H1 (cell line): ENCODE data around the gene UBE2O. TPM values are rescaled to one million over a fixed set of nuclear protein-coding genes. Genes with fewer than 3 reads are reported as not detected.

Source experiments
- CTCF ChIA-PET: fragments of 300-600 bp; sonication (Branson Sonifier 250); formaldehyde crosslinking; loops from one replicate; lab custom pipeline; 2021; ENCODE audit not compliant: partially characterized antibody; lab: Charles Lee
- POLR2A ChIA-PET: fragments of 300-600 bp; sonication (Branson Sonifier 250); formaldehyde crosslinking; loops from one replicate; lab custom pipeline; 2021; ENCODE audit warnings: inconsistent platforms; ENCODE audit not compliant: partially characterized antibody; lab: Charles Lee
- DNase-seq, 2 experiments: peaks; one replicate each; pipeline versions ENCODE4 v3.0.0 to v3.0.0-alpha.2; 2010 to 2022; ENCODE audit warnings: low spot score in 2 of 2, low read depth in 1 of 2, mixed read lengths in 1 of 2
- FAIRE-seq: peaks from 2 replicates; lab custom pipeline; 2011; peaks lifted over from hg19 to GRCh38; lab: Jason Lieb, UNC
- H2AFZ ChIP-seq: 2 replicates; pipeline ENCODE4 v1.8.1; 2012; ENCODE audit warnings: low read length, inconsistent platforms
- H2AK5ac ChIP-seq: 2 replicates; pipeline ENCODE4 v1.6.1; 2013; ENCODE audit warnings: low read depth, low read length
- H2BK120ac ChIP-seq: replicated peaks from 2 replicates; pipeline ENCODE3; 2013; ENCODE audit warnings: low read depth, low read length, inconsistent platforms
- H2BK12ac ChIP-seq: 2 replicates; pipeline ENCODE4 v1.6.1; 2013; ENCODE audit warnings: low read depth, low read length
- H2BK15ac ChIP-seq: 2 replicates; pipeline ENCODE4 v1.6.1; 2013; ENCODE audit warnings: low read length
- H2BK20ac ChIP-seq: 2 replicates; pipeline ENCODE4 v1.6.1; 2013; ENCODE audit warnings: low read length
- H2BK5ac ChIP-seq: 2 replicates; pipeline ENCODE4 v1.6.1; 2013; ENCODE audit warnings: low read depth, low read length
- H3K14ac ChIP-seq: 2 replicates; pipeline ENCODE4 v1.6.1; 2013; ENCODE audit warnings: inconsistent platforms; ENCODE audit not compliant: insufficient read length
- H3K18ac ChIP-seq: 2 replicates; pipeline ENCODE4 v1.6.1; 2013; ENCODE audit warnings: low read length; ENCODE audit errors: extremely low read depth
- H3K23ac ChIP-seq: 2 replicates; pipeline ENCODE4 v1.6.1; 2013; ENCODE audit warnings: inconsistent platforms; ENCODE audit not compliant: insufficient read length
- H3K23me2 ChIP-seq: 2 replicates; pipeline ENCODE4 v1.6.1; 2013; ENCODE audit warnings: low read depth, low read length
- H3K27ac ChIP-seq: 2 replicates; pipeline ENCODE4 v1.6.1; 2011; ENCODE audit warnings: low read depth, low read length, inconsistent platforms
- H3K27me3 ChIP-seq, 4 experiments: replicated peaks in 1 of 4; 1 replicate in 1 of 4; 2 replicates in 3 of 4; pipeline versions ENCODE4 v1.6.1 to v1.8.1; 2011 to 2013; ENCODE audit warnings: low read length in 3 of 4, mild to moderate bottlenecking in 3 of 4, inconsistent platforms in 2 of 4, mixed read lengths in 2 of 4, moderate library complexity in 1 of 4; ENCODE audit not compliant: control insufficient read depth in 3 of 4, insufficient read depth in 3 of 4; ENCODE audit errors: extremely low read depth in 1 of 4
- H3K36me3 ChIP-seq, 4 experiments: 2 replicates each; pipeline versions ENCODE4 v1.6.1 to v1.8.1; 2011 to 2013; ENCODE audit warnings: mild to moderate bottlenecking in 4 of 4, low read length in 3 of 4, moderate library complexity in 2 of 4, control low read depth in 1 of 4, inconsistent platforms in 1 of 4; ENCODE audit not compliant: insufficient read depth in 4 of 4, control insufficient read depth in 2 of 4
- H3K4ac ChIP-seq: replicated peaks from 2 replicates; pipeline ENCODE3; 2013; ENCODE audit warnings: low read length, low read depth, mixed read lengths, inconsistent platforms; ENCODE audit not compliant: insufficient read length
- H3K4me1 ChIP-seq, 4 experiments: replicated peaks in 1 of 4; 1 replicate in 1 of 4; 2 replicates in 3 of 4; pipeline versions ENCODE4 v1.6.1 to v1.8.1; 2011 to 2013; ENCODE audit warnings: low read length in 3 of 4, inconsistent platforms in 2 of 4, mixed read lengths in 1 of 4; ENCODE audit not compliant: insufficient read depth in 4 of 4, control insufficient read depth in 3 of 4
- H3K4me2 ChIP-seq, 2 experiments: 2 replicates each; pipeline versions ENCODE4 v1.6.1 to v1.8.1; 2011 to 2013; ENCODE audit warnings: low read depth in 2 of 2, low read length in 2 of 2, control low read depth in 1 of 2, inconsistent platforms in 1 of 2, mild to moderate bottlenecking in 1 of 2; ENCODE audit not compliant: insufficient read depth in 1 of 2
- H3K4me3 ChIP-seq, 4 experiments: fragments of 200-600, 300-600 bp in 1 of 4; sonication (generic), shearing (Covaris generic), sonication (Bioruptor Twin) in 1 of 4; 2 replicates each; pipeline versions ENCODE4 v1.5.1 to v1.8.1; 2011 to 2016; ENCODE audit warnings: low read length in 4 of 4, low read depth in 3 of 4, control low read depth in 2 of 4, inconsistent platforms in 2 of 4, mild to moderate bottlenecking in 2 of 4, mixed read lengths in 1 of 4, moderate library complexity in 1 of 4; ENCODE audit not compliant: insufficient read depth in 2 of 4; ENCODE audit errors: extremely low read depth in 1 of 4
- H3K56ac ChIP-seq: replicated peaks from 2 replicates; pipeline ENCODE3; 2013; ENCODE audit warnings: low read depth, mild to moderate bottlenecking, mixed read lengths, low read length, inconsistent platforms; ENCODE audit not compliant: insufficient read length
- H3K79me1 ChIP-seq: 2 replicates; pipeline ENCODE4 v1.6.1; 2013; ENCODE audit warnings: low read depth, low read length, control low read depth
- H3K79me2 ChIP-seq, 2 experiments: 2 replicates each; pipeline versions ENCODE4 v1.6.1 to v1.8.1; 2012 to 2013; ENCODE audit warnings: low read length in 2 of 2, mild to moderate bottlenecking in 2 of 2, inconsistent platforms in 1 of 2; ENCODE audit not compliant: insufficient read depth in 2 of 2, control insufficient read depth in 1 of 2
- H3K9ac ChIP-seq, 4 experiments: replicated peaks in 1 of 4; 1 replicate in 1 of 4; 2 replicates in 3 of 4; pipeline versions ENCODE4 v1.6.1 to v1.8.1; 2011 to 2013; ENCODE audit warnings: low read depth in 3 of 4, low read length in 3 of 4, control low read depth in 2 of 4, mild to moderate bottlenecking in 2 of 4, moderate library complexity in 2 of 4, inconsistent platforms in 1 of 4; ENCODE audit errors: extremely low read depth in 1 of 4
- H3K9me3 ChIP-seq, 2 experiments: 2 replicates each; pipeline versions ENCODE4 v1.6.1 to v1.8.1; 2012 to 2013; ENCODE audit warnings: mild to moderate bottlenecking in 2 of 2, moderate library complexity in 2 of 2, control low read depth in 1 of 2, inconsistent platforms in 1 of 2, low read depth in 1 of 2, low read length in 1 of 2, mixed read lengths in 1 of 2; ENCODE audit not compliant: insufficient read depth in 2 of 2
- H4K20me1 ChIP-seq, 2 experiments: replicated peaks in 1 of 2; 2 replicates each; pipeline versions ENCODE3 to v1.8.1; 2011 to 2013; ENCODE audit warnings: inconsistent platforms in 2 of 2, low read length in 2 of 2, mild to moderate bottlenecking in 1 of 2; ENCODE audit not compliant: insufficient read depth in 2 of 2, control insufficient read depth in 1 of 2
- H4K5ac ChIP-seq: 2 replicates; pipeline ENCODE4 v1.6.1; 2013; ENCODE audit warnings: low read length, low read depth, mixed read lengths, inconsistent platforms; ENCODE audit not compliant: insufficient read length
- H4K8ac ChIP-seq: 2 replicates; pipeline ENCODE4 v1.8.0; 2013; ENCODE audit warnings: mild to moderate bottlenecking, moderate library complexity, low read length, inconsistent platforms; ENCODE audit not compliant: insufficient read depth; ENCODE audit errors: extremely low read depth
- H4K91ac ChIP-seq: replicated peaks from 2 replicates; pipeline ENCODE3; 2013; ENCODE audit warnings: low read length, mixed read lengths, inconsistent platforms; ENCODE audit not compliant: insufficient read length
- CREB1 ChIP-seq: IDR thresholded peaks from 2 replicates; pipeline ENCODE4 v1.6.1; 2012; ENCODE audit warnings: inconsistent platforms
- CTBP2 ChIP-seq: IDR thresholded peaks from 2 replicates; pipeline ENCODE4 v1.7.0; 2011; ENCODE audit warnings: borderline replicate concordance, mild to moderate bottlenecking, moderate library complexity, mixed read lengths, low read length; ENCODE audit not compliant: insufficient read depth, insufficient read length
- EGR1 ChIP-seq: IDR thresholded peaks from 2 replicates; pipeline ENCODE4 v1.6.1; 2011; ENCODE audit warnings: low read depth, low read length, borderline replicate concordance
- KDM4A ChIP-seq: IDR thresholded peaks from one replicate; pipeline ENCODE4 v1.7.1; 2012; ENCODE audit warnings: low read depth, mild to moderate bottlenecking, moderate library complexity, low read length, inconsistent platforms; ENCODE audit not compliant: severe bottlenecking
- RFX5 ChIP-seq: IDR thresholded peaks from 2 replicates; pipeline ENCODE4 v1.6.1; 2011; ENCODE audit warnings: low read depth, low read length, improper control_type of control experiment, borderline replicate concordance
- SP4 ChIP-seq: IDR thresholded peaks from 2 replicates; pipeline ENCODE4 v1.6.1; 2012; ENCODE audit warnings: low read length, inconsistent platforms
- TAF1 ChIP-seq: IDR thresholded peaks from 2 replicates; pipeline ENCODE4 v1.6.1; 2011; ENCODE audit warnings: mild to moderate bottlenecking, low read depth, low read length
- TBP ChIP-seq: IDR thresholded peaks from 2 replicates; pipeline ENCODE4 v1.6.1; 2011; ENCODE audit warnings: low read depth, low read length, improper control_type of control experiment
- USF2 ChIP-seq: IDR thresholded peaks from 2 replicates; pipeline ENCODE4 v1.6.1; 2011; ENCODE audit warnings: low read length, improper control_type of control experiment
- WGBS, 2 experiments: shearing (Covaris generic) in 1 of 2; methylation state at CpG; one replicate each; pipeline versions ENCODE4 v1.1.6 to v1.1.7; 2013 to 2015; ENCODE audit warnings: low lambda C conversion rate in 2 of 2, mixed read lengths in 2 of 2, inconsistent platforms in 1 of 2, low coverage in 1 of 2, missing lambda C conversion rate in 1 of 2; ENCODE audit not compliant: insufficient replicate concordance in 2 of 2, insufficient coverage in 1 of 2, insufficient read length in 1 of 2; ENCODE audit errors: extremely low coverage in 1 of 2, missing lambda C conversion rate in 1 of 2; 5-methylcytosine and 5-hydroxymethylcytosine counted together
- polyA plus RNA-seq, 7 experiments: library from polyadenylated mRNA; depleted of rRNA in 3 of 7; stranded (reverse) in 5 of 7; unstranded in 2 of 7; fragments of >200 nt in 5 of 7; fragments of 200-250 nt in 2 of 7; gene quantifications; 1 replicate in 5 of 7; 2 replicates in 1 of 7; 4 replicates in 1 of 7; pipeline versions ENCODE4 v1.2.1 to v1.2.3, GENCODE V29; 2011 to 2013; ENCODE audit warnings: missing spikeins in 2 of 7, mixed read lengths in 2 of 7
- total RNA-seq: library from RNA; stranded (reverse); fragmentation: NEBNext Ultra II Directional; extraction: Animal tissue kit (Norgen Biotek cat#: 25700); gene quantifications from 2 replicates; pipeline ENCODE4 v1.2.1, GENCODE V29; 2021

The UBE2O gene
- total and polyA plus RNA-seq, 2 of the 8 experiments (the other 6 are each of a cell fraction or from before 2014, with no cell fraction given) = 24.4 to 63.0 TPM

GRCh38 chr17:76353599-76354316 lies 99.2 kb downstream of the UBE2O start, which contains the start of gene PRPSAP1:
Gene PRPSAP1 (minus strand): TSS chr17:76353916. CDS start chr17:76353703, 213 bp downstream.
- Histone ChIP-seq H3K4me3 (peak within 1 kb of the TSS; percentile 67 to 87 (median 72)), H3K4me2 (peak within 1 kb of the TSS; percentile 94 to 100), H3K4me1 (peaks cover 0 to 6% (median 0%) of the 10 kb centered on the region in 4 experiments; a peak in 3 of 7 replicates), H3K9me3 (no peaks in the 10 kb centered on the region), H3K79me2 (peaks cover 0 to 10% of the 10 kb centered on the region in 2 experiments; a peak in 1 of 4 replicates), H4K91ac (peak within 1 kb of the TSS; percentile 100), H3K4ac (peak within 1 kb of the TSS; percentile 91), H3K36me3 (no peaks in the 10 kb centered on the region), H3K14ac (peak within 1 kb of the TSS; percentile 67), H3K23ac (no peak within 1 kb of the TSS), H2BK5ac (peak within 1 kb of the TSS; percentile 100), H3K27ac (peak within 1 kb of the TSS; percentile 100), H3K79me1 (peaks cover 4% of the 10 kb centered on the region; the same call in 1 of the 2 replicates), H4K8ac (peak within 1 kb of the TSS; percentile 99), H2BK120ac (peak within 1 kb of the TSS; percentile 99), H2BK20ac (peak within 1 kb of the TSS; percentile 95; the same call in 1 of the 2 replicates), H3K23me2 (peaks cover 9% of the 10 kb centered on the region; the same call in 1 of the 2 replicates), H4K20me1 (peaks cover 0 to 4% of the 10 kb centered on the region in 2 experiments), H4K5ac (peak within 1 kb of the TSS; percentile 99), H2AK5ac (0 out of 2 replicates have a peak within 1 kb of the TSS, but pooled peaks have one; percentile 68), H2BK15ac (peak within 1 kb of the TSS; percentile 92; the same call in 1 of the 2 replicates), H3K18ac (peak within 1 kb of the TSS; percentile 100), H3K9ac (peak within 1 kb of the TSS; percentile 59 to 97 (median 90)), H2AFZ (peak within 1 kb of the TSS; percentile 100), H3K27me3 (no peaks in the 10 kb centered on the region), H2BK12ac (peak within 1 kb of the TSS; percentile 71; the same call in 1 of the 2 replicates), H3K56ac (peak within 1 kb of the TSS; percentile 93)
- ChIA-PET POLR2A (interaction anchor here (0.6 to 2.3 kb wide), 11 partner anchors 9 to 375 kb away, joined by 3 to 15 read pairs (median 5); partner anchors contain the start of genes ACOX1, SPHK1 and TEN1), CTCF (interaction anchor here (0.6 to 29.3 kb wide), 11 partner anchors 8 to 328 kb away, joined by 3 to 635 read pairs (median 4); partner anchors contain the start of gene SPHK1)
- WGBS, 2 experiments = 1% methylated on average over 52 of the region's 75 CpGs; no CpG with 5 or more reads in 1 of the 2 experiments
- FAIRE-seq (no peak), DNase-seq (peak; percentile 68 to 91)
- no peak for TF ChIP-seq RFX5
- 0 out of 2 replicates have a peak, but pooled peaks have one; percentile 50 for TF ChIP-seq SP4
- peak; percentile 99 for TF ChIP-seq TAF1
- TF ChIP-seq TBP = peak; percentile 91
- peak; percentile 60 for TF ChIP-seq CREB1
- no peak for TF ChIP-seq CTBP2
- no peak for TF ChIP-seq USF2
- TF ChIP-seq EGR1 = peak; percentile 80
- TF ChIP-seq KDM4A = peak; percentile 79
